GM12878 (cell line): Measurements from ENCODE around the gene CYP4F11. TPM values are rescaled to one million over a fixed set of nuclear protein-coding genes. Genes with fewer than 3 reads are reported as not detected.

Experiments
- ATAC-seq: fragments of 200-7000 bp; cut with Tn5 transposase; 3 replicates; pipeline ENCODE4 v1.9.1; 2020; ENCODE audit warnings: mild to moderate bottlenecking, moderate library complexity
- BruUV-seq: library from RNA; stranded (reverse); fragments of 400-500 nt; replicated peaks from 2 replicates; lab custom pipeline; 2021; lab: Mats Ljungman, UMichigan
- CTCF ChIA-PET: fragments of 300-600 bp; sonication (Branson Sonifier 250); formaldehyde crosslinking; extraction: SDS; loops from one replicate; lab custom pipeline; 2021; ENCODE audit warnings: inconsistent platforms; lab: Yijun Ruan, JAX
- POLR2A ChIA-PET: fragments of 350-600 bp; formaldehyde crosslinking; extraction: SDS; loops from one replicate; lab custom pipeline; 2021; ENCODE audit warnings: inconsistent platforms; lab: Charles Lee
- RAD21 ChIA-PET: fragments of 300-600 bp; sonication (Branson Sonifier 250); formaldehyde crosslinking; loops from one replicate; lab custom pipeline; 2023; ENCODE audit warnings: antibody characterized with exemption; ENCODE audit not compliant: unreplicated experiment; lab: Charles Lee
- SMC1A ChIA-PET: fragments of 300-600 bp; sonication (Branson Sonifier 250); formaldehyde crosslinking; loops from one replicate; lab custom pipeline; 2023; ENCODE audit not compliant: unreplicated experiment, uncharacterized antibody; lab: Charles Lee
- DNase-seq: peaks from one replicate; pipeline ENCODE4 v3.0.0-alpha.2; 2011; ENCODE audit warnings: low read depth, low spot score
- FAIRE-seq: peaks from 3 replicates; lab custom pipeline; 2011; peaks lifted over from hg19 to GRCh38; lab: Jason Lieb, UNC
- H2AFZ ChIP-seq: 2 replicates; pipeline ENCODE4 v1.6.0; 2011; ENCODE audit warnings: low read depth, low read length, control low read depth; ENCODE audit not compliant: control insufficient read depth
- H3K27ac ChIP-seq: 2 replicates; pipeline ENCODE4 v1.5.1; 2011; ENCODE audit warnings: control low read depth; ENCODE audit not compliant: control insufficient read depth, insufficient read depth
- H3K27me3 ChIP-seq, 2 experiments: replicated peaks in 1 of 2; 2 replicates each; pipeline versions ENCODE4 v1.6.0 to v1.6.1; 2011; ENCODE audit warnings: low read length in 1 of 2; ENCODE audit not compliant: control insufficient read depth in 2 of 2, insufficient read depth in 2 of 2
- H3K36me3 ChIP-seq, 2 experiments: 2 replicates each; pipeline ENCODE4 v1.5.1; 2011; ENCODE audit warnings: low read length in 1 of 2; ENCODE audit not compliant: control insufficient read depth in 2 of 2, insufficient read depth in 2 of 2
- H3K4me1 ChIP-seq: 2 replicates; pipeline ENCODE4 v1.6.1; 2011; ENCODE audit warnings: mild to moderate bottlenecking, low read length, moderate library complexity, mixed read lengths; ENCODE audit not compliant: control insufficient read depth, insufficient read depth
- H3K4me2 ChIP-seq: 2 replicates; pipeline ENCODE4 v1.6.0; 2011; ENCODE audit warnings: control low read depth; ENCODE audit not compliant: control insufficient read depth, insufficient read depth
- H3K4me3 ChIP-seq: fragments of 200-600 bp; sonication (generic); 2 replicates; pipeline ENCODE4 v1.5.1; 2016
- H3K79me2 ChIP-seq: 2 replicates; pipeline ENCODE4 v1.6.0; 2011; ENCODE audit warnings: low read length; ENCODE audit not compliant: control insufficient read depth, insufficient read depth
- H3K9ac ChIP-seq: 2 replicates; pipeline ENCODE4 v1.8.0; 2011; ENCODE audit warnings: low read length, control low read depth, mixed read lengths; ENCODE audit not compliant: control insufficient read depth, insufficient read depth
- H3K9me3 ChIP-seq: replicated peaks from 3 replicates; pipeline ENCODE4 v1.5.1; 2011; ENCODE audit warnings: mild to moderate bottlenecking, low read length; ENCODE audit not compliant: control insufficient read depth, insufficient read depth
- H4K20me1 ChIP-seq: 2 replicates; pipeline ENCODE4 v1.6.0; 2011; ENCODE audit not compliant: control insufficient read depth, insufficient read depth
- EP300 ChIP-seq, 2 experiments: fragments of 150-350 bp in 1 of 2; IDR thresholded peaks; 2 replicates each; pipeline ENCODE4 v1.6.1; 2011 to 2012; ENCODE audit warnings: low read depth in 2 of 2, low read length in 2 of 2, borderline replicate concordance in 1 of 2, improper control_type of control experiment in 1 of 2, inconsistent platforms in 1 of 2; ENCODE audit not compliant: control insufficient read depth in 1 of 2
- GATAD2B ChIP-seq: fragments of 450-650 bp; conservative IDR thresholded peaks from 2 replicates; pipeline ENCODE4 v1.6.1; 2017; ENCODE audit warnings: low read depth, mild to moderate bottlenecking, moderate library complexity
- IKZF1 ChIP-seq: fragments of 450-650 bp; conservative IDR thresholded peaks from 2 replicates; pipeline ENCODE4 v1.6.1; 2017; ENCODE audit warnings: antibody characterized with exemption, mild to moderate bottlenecking
- IRF5 ChIP-seq: fragments of 450-650 bp; IDR thresholded peaks from 2 replicates; pipeline ENCODE4 v1.6.1; 2017; ENCODE audit warnings: borderline replicate concordance
- JUND ChIP-seq: IDR thresholded peaks from 2 replicates; pipeline ENCODE4 v1.6.1; 2012; ENCODE audit warnings: low read depth, mild to moderate bottlenecking, low read length, improper control_type of control experiment, moderate library complexity
- POU2F2 ChIP-seq: IDR thresholded peaks from 3 replicates; pipeline ENCODE4 v1.6.1; 2011; ENCODE audit warnings: low read depth, mild to moderate bottlenecking, low read length, borderline replicate concordance
- RB1 ChIP-seq: fragments of 450-650 bp; formaldehyde crosslinking; IDR thresholded peaks from 2 replicates; pipeline ENCODE4 v1.6.1; 2017; ENCODE audit warnings: mild to moderate bottlenecking, borderline replicate concordance
- RELA ChIP-seq: fragments of 450-650 bp; IDR thresholded peaks from 2 replicates; pipeline ENCODE4 v1.8.0; 2014; ENCODE audit warnings: borderline replicate concordance; ENCODE audit not compliant: partially characterized antibody
- RELB ChIP-seq: fragments of 450-650 bp; IDR thresholded peaks from 2 replicates; pipeline ENCODE4 v1.6.1; 2017; ENCODE audit warnings: low read depth, mild to moderate bottlenecking, moderate library complexity
- RFX5 ChIP-seq: IDR thresholded peaks from 2 replicates; pipeline ENCODE4 v1.6.1; 2011; ENCODE audit warnings: low read depth, low read length, improper control_type of control experiment
- SIX5 ChIP-seq: IDR thresholded peaks from 2 replicates; pipeline ENCODE4 v1.6.1; 2011; ENCODE audit warnings: mild to moderate bottlenecking, low read depth, low read length, moderate library complexity; ENCODE audit not compliant: severe bottlenecking
- SMAD1 ChIP-seq: fragments of 450-650 bp; IDR thresholded peaks from 2 replicates; pipeline ENCODE4 v1.6.1; 2018; ENCODE audit warnings: mild to moderate bottlenecking, low read depth; ENCODE audit not compliant: partially characterized antibody
- SMARCA5 ChIP-seq: fragments of 450-650 bp; IDR thresholded peaks from 2 replicates; pipeline ENCODE4 v1.6.1; 2017; ENCODE audit warnings: mild to moderate bottlenecking
- SPI1 ChIP-seq: IDR thresholded peaks from 2 replicates; pipeline ENCODE4 v1.6.1; 2011; ENCODE audit warnings: low read depth, mild to moderate bottlenecking, low read length, moderate library complexity, borderline replicate concordance; ENCODE audit not compliant: insufficient read depth
- SUPT20H ChIP-seq: IDR thresholded peaks from 2 replicates; pipeline ENCODE4 v1.6.1; 2011; ENCODE audit warnings: low read depth, mild to moderate bottlenecking, low read length, moderate library complexity, borderline replicate concordance; ENCODE audit not compliant: control insufficient read depth
- ZBED1 ChIP-seq: IDR thresholded peaks from 2 replicates; pipeline ENCODE4 v1.6.1; 2016; ENCODE audit warnings: borderline replicate concordance
- ZNF274 ChIP-seq: IDR thresholded peaks from one replicate; pipeline ENCODE4 v1.8.0; 2011; ENCODE audit not compliant: insufficient read length, insufficient read depth
- WGBS: methylation state at CpG from one replicate; pipeline ENCODE4 v1.1.6; 2016; ENCODE audit warnings: low lambda C conversion rate; ENCODE audit not compliant: insufficient replicate concordance, insufficient coverage; ENCODE audit errors: missing lambda C conversion rate; 5-methylcytosine and 5-hydroxymethylcytosine counted together
- in situ Hi-C: fragments of 300-500 bp; cut with MboI; formaldehyde crosslinking; loops from 9 replicates; pipeline ENCODE4 v1.14.3; 2018; ENCODE audit warnings: mixed read lengths
- intact Hi-C: fragments of 100-400 bp; cut with micrococcal nuclease; formaldehyde crosslinking; loops from one replicate; pipeline ENCODE4 v1.14.2; 2022; ENCODE audit not compliant: unreplicated experiment
- polyA plus RNA-seq, 11 experiments: library from polyadenylated mRNA; depleted of rRNA in 4 of 11; unstranded in 6 of 11; stranded (reverse) in 5 of 11; fragments of >200 nt; fragmentation: Nextera tagmentation in 4 of 11; fragmentation: Illumina TruSeq in 1 of 11; extraction: Ambion mirVana in 4 of 11; extraction: Trizol in 1 of 11; gene quantifications; 1 replicate in 1 of 11; 2 replicates in 10 of 11; pipeline versions ENCODE4 v1.2.1 to v1.2.3, GENCODE V29; 2011 to 2016; ENCODE audit warnings: inconsistent platforms in 2 of 11, missing spikeins in 2 of 11, low read depth in 1 of 11
- total RNA-seq, 4 experiments: library from RNA; depleted of rRNA in 3 of 4; stranded (reverse); fragments of >200 nt in 3 of 4; fragmentation: Illumina TruSeq in 1 of 4; extraction: Trizol in 1 of 4; gene quantifications; 2 replicates each; pipeline versions ENCODE4 v1.2.1 to v1.2.3, GENCODE V29; 2013 to 2021

CYP4F11 gene
- total and polyA plus RNA-seq, 10 of the 15 experiments (the other 5 are each of a cell fraction or from before 2014, with no cell fraction given): not detected

GRCh38 chr19:15866636-15867035 lies 67.7 kb downstream of the CYP4F11 start:
- Histone ChIP-seq H3K4me1 (no peaks in the 10 kb centered on the region), H3K36me3 (no peaks in the 10 kb centered on the region), H3K27me3 (no peaks in the 10 kb centered on the region), H3K9ac (no peak overlapping the region), H2AFZ (no peak overlapping the region), H3K79me2 (no peaks in the 10 kb centered on the region)
- no peak for DNase-seq
- in situ Hi-C loops: no loop called here
- TF ChIP-seq RELA: no peak
- TF ChIP-seq, all 136 proteins: peak for 0
- Histone ChIP-seq H3K9me3 (no peaks in the 10 kb centered on the region), H3K4me2 (no peak overlapping the region), H3K4me3 (no peak overlapping the region), H3K27ac (no peak overlapping the region), H4K20me1 (no peaks in the 10 kb centered on the region)
- ChIA-PET POLR2A (no interaction called here), RAD21 (no interaction called here), SMC1A (no interaction called here), CTCF (no interaction called here)
- intact Hi-C loops: no loop called here
- 8% methylated on average over 5 of the region's 5 CpGs for WGBS
- ATAC-seq (no peak), FAIRE-seq (no peak)
- no TSS peak for BruUV-seq

- intact Hi-C loops: no loop called here
- no TSS peak for BruUV-seq
- no peaks in the 10 kb centered on the region for H3K79me2 ChIP-seq
- TF ChIP-seq ZBED1 (no peak), RFX5 (no peak), EP300 (IDR thresholded peaks at IDR 0.05; ENCODE audit: borderline replicate concordance in 1 of 2, control insufficient read depth in 1 of 2, low read depth in 2 of 2, low read length in 2 of 2) (no peak), ZNF274 (no peak), GATAD2B (no peak), RB1 (no peak), RELB (no peak), SUPT20H (no peak), POU2F2 (no peak), SPI1 (no peak), SMARCA5 (no peak), JUND (no peak), SIX5 (no peak), SMAD1 (no peak), IKZF1 (no peak), IRF5 (no peak)
These were observed 69.5 kb downstream of the CYP4F11 start for GRCh38 chr19:15864824-15865223.

More at GRCh38 chr19:15864824-15865223, 69.5 kb downstream of the CYP4F11 start:
- Histone ChIP-seq H2AFZ (no peak overlapping the region), H3K4me2 (no peak overlapping the region), H3K4me3 (no peak overlapping the region), H3K36me3 (no peaks in the 10 kb centered on the region), H3K9ac (no peak overlapping the region), H4K20me1 (no peaks in the 10 kb centered on the region), H3K4me1 (no peaks in the 10 kb centered on the region), H3K9me3 (no peaks in the 10 kb centered on the region), H3K27me3 (no peaks in the 10 kb centered on the region), H3K27ac (no peak overlapping the region)
- DNase-seq (no peak), FAIRE-seq (no peak), ATAC-seq (no peak)
- WGBS: 48% methylated on average over 5 of the region's 5 CpGs
- SMC1A ChIA-PET: no interaction called here
- RAD21 ChIA-PET: no interaction called here
- CTCF ChIA-PET: no interaction called here
- POLR2A ChIA-PET: no interaction called here
- in situ Hi-C loops: no loop called here
